Colonic mucosa (tissue), 4 donors: ENCODE measurements around the gene COL7A1. TPM values are rescaled to one million over a fixed set of nuclear protein-coding genes. Genes with fewer than 3 reads are reported as not detected.

Experiments
- DNase-seq: peaks from one replicate; pipeline ENCODE4 v3.0.0-alpha.2; 2020
- H3K27ac ChIP-seq: fragments of 200-600 bp; one replicate; pipeline ENCODE4 v1.8.0; 2021
- H3K27me3 ChIP-seq: fragments of 200-600 bp; one replicate; pipeline ENCODE4 v1.8.0; 2021
- H3K36me3 ChIP-seq: fragments of 200-600 bp; one replicate; pipeline ENCODE4 v1.8.0; 2021
- H3K4me1 ChIP-seq: fragments of 200-600 bp; one replicate; pipeline ENCODE4 v1.8.0; 2021; ENCODE audit warnings: mild to moderate bottlenecking
- H3K4me3 ChIP-seq: fragments of 200-600 bp; one replicate; pipeline ENCODE4 v1.8.0; 2021
- H3K9ac ChIP-seq, 2 donors: one replicate each; pipeline ENCODE4 v1.7.0; 2013; ENCODE audit warnings: control low read depth in 2 of 2, low read depth in 2 of 2, low read length in 2 of 2
- H3K9me3 ChIP-seq: fragments of 200-600 bp; one replicate; pipeline ENCODE4 v1.8.0; 2021
- intact Hi-C: fragments of 100-400 bp; cut with DNase I; formaldehyde crosslinking; loops from one replicate; pipeline ENCODE4 v1.14.1; 2022
- total RNA-seq, 2 donors: library from RNA; stranded (reverse); fragmentation: NEBNext Ultra II Directional in 1 of 2; extraction: Animal tissue kit (Norgen Biotek cat#: 25700) in 1 of 2; gene quantifications; one replicate each; pipeline ENCODE4 v1.2.1, GENCODE V29; 2021
- TF ChIP-seq, protein P1 (sequence below): fragments of 200-600 bp; IDR thresholded peaks from one replicate; pipeline ENCODE4 v1.8.0; 2022; ENCODE audit warnings: antibody characterized with exemption, mild to moderate bottlenecking
- donor health status: healthy.
- donor health status: DM: no; HTN: no; CAD: no.
- donor health status: DM: no; HTN: no; CAD: no.

COL7A1 gene
- total RNA-seq, 2 donors from 2014 or later = 3.8 to 5.1 TPM

DNA sequence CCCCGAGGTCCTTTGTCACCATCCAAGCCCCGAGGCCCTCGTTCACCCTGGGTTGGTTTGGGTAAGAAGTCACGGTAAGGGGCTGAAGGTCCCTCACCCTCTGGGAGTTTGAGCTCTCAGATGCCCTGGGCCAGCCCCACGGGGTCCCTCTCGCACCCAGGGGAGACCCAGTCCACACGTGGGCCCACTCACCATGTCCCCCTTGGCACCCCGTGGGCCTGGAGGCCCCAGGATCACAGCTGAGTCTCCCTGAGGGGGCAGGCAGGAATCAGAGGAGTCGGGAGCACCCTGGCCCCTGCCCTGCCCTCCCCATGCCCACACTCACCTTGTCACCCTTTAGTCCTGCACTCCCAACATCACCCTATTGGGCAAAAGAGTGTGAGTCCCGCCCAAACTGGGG, 25.7 kb downstream of the COL7A1 start:
- no peaks in the 10 kb centered on the region for H3K36me3 ChIP-seq
- H3K4me3 ChIP-seq = no peak overlapping the region
- H3K27me3 ChIP-seq = no peaks in the 10 kb centered on the region
- TF ChIP-seq, protein P1, sequence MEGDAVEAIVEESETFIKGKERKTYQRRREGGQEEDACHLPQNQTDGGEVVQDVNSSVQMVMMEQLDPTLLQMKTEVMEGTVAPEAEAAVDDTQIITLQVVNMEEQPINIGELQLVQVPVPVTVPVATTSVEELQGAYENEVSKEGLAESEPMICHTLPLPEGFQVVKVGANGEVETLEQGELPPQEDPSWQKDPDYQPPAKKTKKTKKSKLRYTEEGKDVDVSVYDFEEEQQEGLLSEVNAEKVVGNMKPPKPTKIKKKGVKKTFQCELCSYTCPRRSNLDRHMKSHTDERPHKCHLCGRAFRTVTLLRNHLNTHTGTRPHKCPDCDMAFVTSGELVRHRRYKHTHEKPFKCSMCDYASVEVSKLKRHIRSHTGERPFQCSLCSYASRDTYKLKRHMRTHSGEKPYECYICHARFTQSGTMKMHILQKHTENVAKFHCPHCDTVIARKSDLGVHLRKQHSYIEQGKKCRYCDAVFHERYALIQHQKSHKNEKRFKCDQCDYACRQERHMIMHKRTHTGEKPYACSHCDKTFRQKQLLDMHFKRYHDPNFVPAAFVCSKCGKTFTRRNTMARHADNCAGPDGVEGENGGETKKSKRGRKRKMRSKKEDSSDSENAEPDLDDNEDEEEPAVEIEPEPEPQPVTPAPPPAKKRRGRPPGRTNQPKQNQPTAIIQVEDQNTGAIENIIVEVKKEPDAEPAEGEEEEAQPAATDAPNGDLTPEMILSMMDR = no peak
- no peak for DNase-seq
- intact Hi-C loops = no loop called here
- no peaks in the 10 kb centered on the region for H3K9me3 ChIP-seq
- H3K27ac ChIP-seq = no peak overlapping the region
- no peaks in the 10 kb centered on the region for H3K4me1 ChIP-seq
- H3K9ac ChIP-seq = no peak overlapping the region

DNA sequence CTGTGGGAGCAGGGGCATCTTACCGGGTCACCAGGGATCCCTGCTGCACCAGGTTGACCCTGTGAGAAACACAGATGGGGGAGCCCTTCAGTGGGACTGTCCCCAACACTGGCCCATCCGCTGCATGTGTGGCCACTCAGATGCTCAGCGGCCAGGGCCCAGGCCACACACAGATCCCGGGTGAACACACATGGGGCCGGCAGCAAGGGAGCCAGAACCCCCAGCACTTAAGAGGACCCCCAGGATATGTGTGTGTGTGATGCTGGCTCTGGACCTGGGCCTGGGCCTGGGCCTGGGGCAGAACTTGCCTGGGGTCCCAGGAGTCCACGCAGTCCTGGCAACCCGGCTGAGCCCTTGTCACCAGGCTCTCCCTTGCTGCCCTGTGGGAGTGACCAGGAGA, 26.7 kb downstream of the COL7A1 start:
- no peak overlapping the region for H3K27ac ChIP-seq
- intact Hi-C loops = no loop called here
- no peak overlapping the region for H3K4me3 ChIP-seq
- TF ChIP-seq, protein P1 = no peak
- H3K27me3 ChIP-seq = no peaks in the 10 kb centered on the region
- no peak overlapping the region for H3K9ac ChIP-seq
- no peaks in the 10 kb centered on the region for H3K9me3 ChIP-seq
- H3K4me1 ChIP-seq = no peaks in the 10 kb centered on the region
- no peaks in the 10 kb centered on the region for H3K36me3 ChIP-seq
- no peak for DNase-seq

- Histone ChIP-seq H3K9me3 (no peaks in the 10 kb centered on the region), H3K4me1 (no peaks in the 10 kb centered on the region), H3K27ac (no peak overlapping the region), H3K9ac (no peak overlapping the region), H3K36me3 (no peaks in the 10 kb centered on the region), H3K4me3 (no peak overlapping the region), H3K27me3 (no peaks in the 10 kb centered on the region)
- intact Hi-C loops = no loop called here
- TF ChIP-seq, protein P1 = no peak
- DNase-seq = no peak
Measured at GRCh38 chr3:48567500-48567899, 27.6 kb downstream of the COL7A1 start.

GRCh38 chr3:48567090-48567489, 28.0 kb downstream of the COL7A1 start:
- no peak overlapping the region for H3K4me3 ChIP-seq
- H3K9ac ChIP-seq = no peak overlapping the region
- H3K27ac ChIP-seq = no peak overlapping the region
- intact Hi-C loops = no loop called here
- TF ChIP-seq, protein P1 = no peak
- DNase-seq = no peak
- no peaks in the 10 kb centered on the region for H3K36me3 ChIP-seq
- H3K27me3 ChIP-seq = no peaks in the 10 kb centered on the region
- H3K9me3 ChIP-seq = no peaks in the 10 kb centered on the region
- no peaks in the 10 kb centered on the region for H3K4me1 ChIP-seq

DNA sequence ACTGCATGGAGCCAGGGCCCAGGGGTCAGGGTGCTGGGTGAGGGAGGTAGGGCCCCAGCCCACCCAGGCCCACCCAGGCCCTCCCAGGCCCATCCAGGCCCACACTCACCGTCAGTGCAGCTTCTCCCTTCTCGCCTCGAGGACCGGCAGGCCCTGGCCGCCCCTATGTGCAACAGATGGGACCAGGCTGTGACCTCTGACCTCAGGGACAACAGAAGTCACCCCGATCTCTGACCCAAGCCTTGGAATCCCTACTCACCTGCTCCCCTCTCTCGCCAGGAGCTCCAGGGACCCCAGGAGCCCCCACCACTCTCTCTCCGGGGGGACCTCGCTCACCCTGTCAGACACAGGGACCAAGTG, 28.7 kb downstream of the COL7A1 start:
- DNase-seq = no peak

More for the DNA sequence above, 28.7 kb downstream of the COL7A1 start:
- Histone ChIP-seq H3K36me3 (no peaks in the 10 kb centered on the region), H3K27me3 (no peaks in the 10 kb centered on the region), H3K9me3 (no peaks in the 10 kb centered on the region), H3K4me1 (no peaks in the 10 kb centered on the region), H3K27ac (no peak overlapping the region), H3K9ac (no peak overlapping the region), H3K4me3 (no peak overlapping the region)
- TF ChIP-seq, protein P1 = no peak
- intact Hi-C loops = no loop called here
